Measurements from ENCODE around the gene PFKM.

PFKM gene

DNA sequence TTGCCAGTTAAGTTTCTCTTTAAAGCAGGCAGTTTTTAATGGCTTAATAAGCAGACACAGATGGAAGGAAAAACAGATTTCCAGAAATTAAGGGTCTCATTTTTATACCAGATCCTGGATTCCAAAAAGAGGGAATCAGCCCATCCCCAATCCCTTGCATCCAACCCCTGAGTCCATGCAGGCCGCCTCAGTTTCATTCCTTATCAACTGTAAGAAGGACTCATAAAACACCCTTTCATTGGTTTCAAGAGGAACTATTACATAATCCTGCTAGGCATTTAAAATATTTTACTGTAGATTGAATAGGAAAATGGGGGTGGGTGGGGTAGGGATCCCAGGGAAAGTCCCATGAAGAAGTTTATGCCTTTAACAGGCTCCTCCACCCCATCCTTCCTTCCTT lies 73.7 kb downstream of the PFKM start:
- DNase-seq = no peak

DNA sequence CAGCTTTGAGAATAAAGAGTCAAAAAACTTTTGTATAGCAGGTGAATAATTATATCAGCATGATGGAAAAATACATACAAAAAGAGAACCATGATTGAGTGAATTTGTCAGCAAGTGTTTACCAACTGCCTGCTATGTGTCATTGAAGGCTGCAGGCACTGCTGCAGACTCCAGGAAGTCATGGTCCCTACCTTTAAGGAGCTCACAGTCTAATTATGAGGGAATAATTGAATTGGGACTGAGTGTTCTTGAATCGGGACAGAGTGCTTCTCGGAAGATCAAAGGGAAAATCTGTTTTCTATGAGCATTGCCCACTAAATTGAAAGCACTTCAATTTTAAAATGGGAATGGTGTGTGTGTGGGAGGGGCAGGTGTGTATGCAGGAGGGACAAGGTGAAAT lies 74.5 kb downstream of the PFKM start:
- DNase-seq = no peak

DNA sequence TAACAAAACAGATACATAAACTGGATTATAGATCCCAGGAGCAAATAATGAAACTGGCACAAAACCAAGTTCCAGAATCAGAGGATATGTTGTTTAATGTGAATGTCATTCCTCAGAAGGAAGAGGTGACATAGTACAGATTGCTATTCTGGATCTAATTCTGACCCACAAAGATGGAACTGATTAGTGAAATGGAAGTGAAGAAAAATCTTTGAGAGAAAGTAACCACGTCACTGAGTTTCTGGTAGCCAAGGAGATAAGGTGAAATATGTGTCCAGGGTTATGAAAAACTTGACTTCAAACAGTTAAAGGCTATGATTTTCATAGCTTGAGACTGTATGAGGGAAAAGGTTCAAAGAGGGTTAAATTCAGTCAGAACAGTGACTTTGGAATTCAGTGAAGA lies 75.6 kb downstream of the PFKM start:
- no peak for DNase-seq

Measured in NCI-H1694 treated with DMSO at 0.1 percent for 48 hours (cell line).